Measurements from ENCODE around the gene FILIP1.

The FILIP1 gene

DNA sequence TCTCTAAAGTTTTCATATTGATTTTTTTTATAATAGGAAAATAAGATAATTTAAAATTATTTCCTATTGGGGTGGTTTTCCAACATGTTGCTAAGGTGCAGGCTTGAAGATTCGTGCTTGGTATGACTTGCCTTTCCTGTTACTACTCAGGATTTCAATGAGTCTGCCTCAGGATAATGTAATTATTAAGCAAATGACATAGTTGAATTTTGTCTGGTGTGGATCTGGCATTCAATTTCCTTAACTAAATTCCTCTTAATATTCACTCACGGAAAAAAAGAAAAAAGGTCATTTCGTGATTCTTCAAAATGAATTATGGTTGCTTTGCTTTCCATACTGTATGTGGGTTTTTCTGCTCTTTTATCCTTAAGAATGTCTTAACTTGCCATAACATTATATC, 9.3 kb upstream of the FILIP1 start:
- no peak overlapping the region for H3K9ac ChIP-seq (ENCODE audit: low read depth, low read length, poor library complexity, severe bottlenecking)
- H3K9me3 ChIP-seq (ENCODE audit: insufficient read depth, low read depth, low read length), result no peaks in the 10 kb centered on the region
- H2AFZ ChIP-seq (ENCODE audit: low read length), result no peak overlapping the region
- H3K4me2 ChIP-seq (ENCODE audit: low read depth, low read length, poor library complexity, severe bottlenecking), result no peak overlapping the region
- H3K4me3 ChIP-seq (ENCODE audit: low read length, poor library complexity, severe bottlenecking), result no peak overlapping the region
- no peaks in the 10 kb centered on the region for H3K79me2 ChIP-seq (ENCODE audit: insufficient read depth, low read length)
- H3K36me3 ChIP-seq (ENCODE audit: insufficient read depth, low read length), result no peaks in the 10 kb centered on the region
- no peaks in the 10 kb centered on the region for H3K9me2 ChIP-seq (replicated peaks; ENCODE audit: low read depth, low read length)
- no peaks in the 10 kb centered on the region for H3F3A ChIP-seq (ENCODE audit: low read depth)
- H3K4me1 ChIP-seq (ENCODE audit: insufficient read depth, low read length, poor library complexity, severe bottlenecking), result no peaks in the 10 kb centered on the region
- no peaks in the 10 kb centered on the region for H3K27me3 ChIP-seq (ENCODE audit: insufficient read depth, low read length, poor library complexity, severe bottlenecking)
- TF ChIP-seq EZH2phosphoT487 (IDR thresholded peaks at IDR 0.05; ENCODE audit: borderline replicate concordance), result no peak
- TF ChIP-seq, protein P1, sequence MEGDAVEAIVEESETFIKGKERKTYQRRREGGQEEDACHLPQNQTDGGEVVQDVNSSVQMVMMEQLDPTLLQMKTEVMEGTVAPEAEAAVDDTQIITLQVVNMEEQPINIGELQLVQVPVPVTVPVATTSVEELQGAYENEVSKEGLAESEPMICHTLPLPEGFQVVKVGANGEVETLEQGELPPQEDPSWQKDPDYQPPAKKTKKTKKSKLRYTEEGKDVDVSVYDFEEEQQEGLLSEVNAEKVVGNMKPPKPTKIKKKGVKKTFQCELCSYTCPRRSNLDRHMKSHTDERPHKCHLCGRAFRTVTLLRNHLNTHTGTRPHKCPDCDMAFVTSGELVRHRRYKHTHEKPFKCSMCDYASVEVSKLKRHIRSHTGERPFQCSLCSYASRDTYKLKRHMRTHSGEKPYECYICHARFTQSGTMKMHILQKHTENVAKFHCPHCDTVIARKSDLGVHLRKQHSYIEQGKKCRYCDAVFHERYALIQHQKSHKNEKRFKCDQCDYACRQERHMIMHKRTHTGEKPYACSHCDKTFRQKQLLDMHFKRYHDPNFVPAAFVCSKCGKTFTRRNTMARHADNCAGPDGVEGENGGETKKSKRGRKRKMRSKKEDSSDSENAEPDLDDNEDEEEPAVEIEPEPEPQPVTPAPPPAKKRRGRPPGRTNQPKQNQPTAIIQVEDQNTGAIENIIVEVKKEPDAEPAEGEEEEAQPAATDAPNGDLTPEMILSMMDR (conservative IDR thresholded peaks at IDR 0.05; ENCODE audit: low read length), result no peak
- no peaks in the 10 kb centered on the region for H4K20me1 ChIP-seq (ENCODE audit: insufficient read depth, low read length, poor library complexity, severe bottlenecking)

DNA sequence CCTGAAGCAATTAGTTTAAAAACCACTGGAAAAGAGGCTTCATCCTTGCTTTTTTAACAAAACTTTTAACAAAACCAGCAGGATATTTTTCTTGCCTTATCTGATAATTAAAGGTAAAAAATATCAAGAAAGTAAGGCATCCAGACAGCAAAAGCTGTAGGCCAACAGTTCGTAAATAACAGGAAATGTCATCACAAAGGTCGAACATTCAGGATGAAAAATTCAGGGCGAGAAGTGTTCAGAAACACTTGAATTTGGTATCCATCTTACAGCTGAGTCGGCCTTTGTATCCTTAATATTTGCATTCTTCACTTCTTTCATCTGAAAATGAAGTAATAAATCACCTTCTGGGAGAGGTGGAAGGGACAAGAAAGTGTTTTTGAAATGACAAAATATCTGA, 8.2 kb upstream of the FILIP1 start:
- Histone ChIP-seq H3K36me3 (ENCODE audit: insufficient read depth, low read length) (no peaks in the 10 kb centered on the region), H3K79me2 (ENCODE audit: insufficient read depth, low read length) (no peaks in the 10 kb centered on the region), H3F3A (ENCODE audit: low read depth) (no peaks in the 10 kb centered on the region), H3K4me1 (ENCODE audit: insufficient read depth, low read length, poor library complexity, severe bottlenecking) (no peaks in the 10 kb centered on the region), H3K4me2 (ENCODE audit: low read depth, low read length, poor library complexity, severe bottlenecking) (no peak overlapping the region), H3K9ac (ENCODE audit: low read depth, low read length, poor library complexity, severe bottlenecking) (no peak overlapping the region), H2AFZ (ENCODE audit: low read length) (no peak overlapping the region), H3K9me3 (ENCODE audit: insufficient read depth, low read depth, low read length) (no peaks in the 10 kb centered on the region), H3K27me3 (ENCODE audit: insufficient read depth, low read length, poor library complexity, severe bottlenecking) (no peaks in the 10 kb centered on the region), H4K20me1 (ENCODE audit: insufficient read depth, low read length, poor library complexity, severe bottlenecking) (no peaks in the 10 kb centered on the region), H3K4me3 (ENCODE audit: low read length, poor library complexity, severe bottlenecking) (no peak overlapping the region), H3K9me2 (replicated peaks; ENCODE audit: low read depth, low read length) (no peaks in the 10 kb centered on the region)
- TF ChIP-seq, protein P1 (conservative IDR thresholded peaks at IDR 0.05; ENCODE audit: low read length), result no peak
- TF ChIP-seq EZH2phosphoT487 (IDR thresholded peaks at IDR 0.05; ENCODE audit: borderline replicate concordance), result no peak

DNA sequence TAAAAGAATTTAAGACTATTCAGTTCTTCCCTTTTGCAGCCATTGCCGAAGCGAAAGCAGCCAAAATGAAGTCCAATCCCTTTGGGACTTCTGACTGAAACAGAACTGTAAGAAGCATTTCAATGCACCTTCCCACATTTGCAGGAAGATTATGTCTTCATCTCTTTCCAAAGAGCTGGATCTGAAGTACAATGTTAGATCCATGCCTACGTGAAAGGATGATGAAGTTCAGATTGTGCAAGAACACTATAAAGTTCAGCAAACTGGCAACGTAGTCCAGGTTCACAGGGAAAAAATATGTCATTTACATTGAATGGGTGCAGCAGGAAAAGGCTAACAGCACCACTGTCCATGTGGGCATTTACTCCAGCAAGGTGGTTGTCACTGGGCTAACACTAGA, 6.0 kb upstream of the FILIP1 start:
- H3K27me3 ChIP-seq (ENCODE audit: insufficient read depth, low read length, poor library complexity, severe bottlenecking), result no peaks in the 10 kb centered on the region
- no peaks in the 10 kb centered on the region for H3K4me1 ChIP-seq (ENCODE audit: insufficient read depth, low read length, poor library complexity, severe bottlenecking)
- no peaks in the 10 kb centered on the region for H3K79me2 ChIP-seq (ENCODE audit: insufficient read depth, low read length)
- H3K9me3 ChIP-seq (ENCODE audit: insufficient read depth, low read depth, low read length), result no peaks in the 10 kb centered on the region
- TF ChIP-seq, protein P1 (conservative IDR thresholded peaks at IDR 0.05; ENCODE audit: low read length), result no peak
- no peaks in the 10 kb centered on the region for H3F3A ChIP-seq (ENCODE audit: low read depth)
- H4K20me1 ChIP-seq (ENCODE audit: insufficient read depth, low read length, poor library complexity, severe bottlenecking), result no peaks in the 10 kb centered on the region
- no peaks in the 10 kb centered on the region for H3K36me3 ChIP-seq (ENCODE audit: insufficient read depth, low read length)
- no peaks in the 10 kb centered on the region for H3K9me2 ChIP-seq (replicated peaks; ENCODE audit: low read depth, low read length)
- H3K4me2 ChIP-seq (ENCODE audit: low read depth, low read length, poor library complexity, severe bottlenecking), result no peak overlapping the region
- no peak overlapping the region for H2AFZ ChIP-seq (ENCODE audit: low read length)
- no peak overlapping the region for H3K9ac ChIP-seq (ENCODE audit: low read depth, low read length, poor library complexity, severe bottlenecking)
- no peak overlapping the region for H3K4me3 ChIP-seq (ENCODE audit: low read length, poor library complexity, severe bottlenecking)

Measured in Loucy (cell line).